ENCODE measurements around the gene FCMR. TPM values are rescaled to one million over a fixed set of nuclear protein-coding genes. Genes with fewer than 3 reads are reported as not detected.

FCMR gene
- total RNA-seq, 4 donors from 2014 or later: 1.1 to 54.1 (median 4.3) TPM

DNA sequence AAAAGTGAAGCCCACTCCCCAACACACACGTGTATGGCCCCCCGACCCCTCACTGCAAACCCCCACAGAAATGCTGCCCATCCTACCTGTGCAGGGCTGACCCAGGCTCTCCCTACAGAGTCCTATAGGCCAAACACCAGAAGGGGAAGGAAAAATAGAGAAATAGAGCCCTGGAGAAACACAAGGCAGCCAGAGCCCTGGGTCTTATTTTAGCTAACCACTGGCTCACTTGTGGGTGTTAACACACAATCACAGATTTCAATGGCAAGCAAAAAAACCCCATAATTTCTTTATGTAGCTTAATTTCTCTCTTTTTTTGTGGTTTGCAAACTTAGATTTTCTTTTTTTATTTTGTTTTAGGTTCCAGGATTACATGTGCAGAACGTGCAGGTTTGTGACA lies 25.5 kb upstream of the FCMR start:
- TF ChIP-seq, protein P1, sequence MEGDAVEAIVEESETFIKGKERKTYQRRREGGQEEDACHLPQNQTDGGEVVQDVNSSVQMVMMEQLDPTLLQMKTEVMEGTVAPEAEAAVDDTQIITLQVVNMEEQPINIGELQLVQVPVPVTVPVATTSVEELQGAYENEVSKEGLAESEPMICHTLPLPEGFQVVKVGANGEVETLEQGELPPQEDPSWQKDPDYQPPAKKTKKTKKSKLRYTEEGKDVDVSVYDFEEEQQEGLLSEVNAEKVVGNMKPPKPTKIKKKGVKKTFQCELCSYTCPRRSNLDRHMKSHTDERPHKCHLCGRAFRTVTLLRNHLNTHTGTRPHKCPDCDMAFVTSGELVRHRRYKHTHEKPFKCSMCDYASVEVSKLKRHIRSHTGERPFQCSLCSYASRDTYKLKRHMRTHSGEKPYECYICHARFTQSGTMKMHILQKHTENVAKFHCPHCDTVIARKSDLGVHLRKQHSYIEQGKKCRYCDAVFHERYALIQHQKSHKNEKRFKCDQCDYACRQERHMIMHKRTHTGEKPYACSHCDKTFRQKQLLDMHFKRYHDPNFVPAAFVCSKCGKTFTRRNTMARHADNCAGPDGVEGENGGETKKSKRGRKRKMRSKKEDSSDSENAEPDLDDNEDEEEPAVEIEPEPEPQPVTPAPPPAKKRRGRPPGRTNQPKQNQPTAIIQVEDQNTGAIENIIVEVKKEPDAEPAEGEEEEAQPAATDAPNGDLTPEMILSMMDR (IDR thresholded peaks at IDR 0.05; ENCODE audit: low read depth): no peak

DNA sequence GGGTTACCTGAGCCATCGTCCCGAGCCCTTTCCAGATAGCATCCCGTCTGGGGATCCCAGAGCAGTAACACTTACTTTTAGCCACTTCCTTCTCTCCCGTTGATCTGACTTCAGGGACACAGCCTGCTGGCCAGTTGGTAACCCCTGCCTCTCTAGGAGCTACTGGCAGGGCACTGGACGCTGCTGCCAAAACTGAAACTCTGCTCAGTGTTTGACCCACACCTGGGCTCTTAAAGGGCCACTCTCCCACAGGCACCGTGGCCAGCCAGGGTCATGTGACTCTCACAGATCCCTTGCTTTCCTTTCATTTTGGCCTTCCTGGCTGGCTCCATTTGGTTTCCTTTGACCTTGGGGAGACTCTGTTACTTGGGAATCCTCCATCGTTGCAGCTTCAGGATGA lies 24.5 kb upstream of the FCMR start, which contains the start of gene PIGR:
TSS of gene PIGR (minus strand) at position 206 of the 400 bp plus-strand sequence. CDS start 5,935 bp downstream, outside the sequence.
- TF ChIP-seq, protein P1 (IDR thresholded peaks at IDR 0.05; ENCODE audit: low read depth): no peak

DNA sequence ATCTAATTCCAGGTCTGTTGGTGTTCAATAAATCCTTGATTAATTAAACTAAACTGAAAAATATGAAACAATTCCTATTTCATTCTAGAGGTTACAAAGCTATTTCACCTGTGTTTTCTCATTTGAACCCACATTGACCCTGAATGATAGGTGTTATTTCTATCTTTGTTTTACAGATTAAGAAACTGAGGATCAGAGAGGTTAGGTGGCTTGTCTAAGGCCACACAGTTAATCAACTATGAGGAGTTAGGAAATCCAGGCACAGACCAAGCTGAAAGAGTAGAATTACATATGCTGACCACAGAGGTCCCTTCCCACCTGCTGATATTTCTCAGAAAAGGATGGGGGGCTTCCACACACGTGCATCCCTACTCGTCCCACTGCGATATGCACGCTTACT lies 24.0 kb upstream of the FCMR start:
- TF ChIP-seq, protein P1 (IDR thresholded peaks at IDR 0.05; ENCODE audit: low read depth): no peak

DNA sequence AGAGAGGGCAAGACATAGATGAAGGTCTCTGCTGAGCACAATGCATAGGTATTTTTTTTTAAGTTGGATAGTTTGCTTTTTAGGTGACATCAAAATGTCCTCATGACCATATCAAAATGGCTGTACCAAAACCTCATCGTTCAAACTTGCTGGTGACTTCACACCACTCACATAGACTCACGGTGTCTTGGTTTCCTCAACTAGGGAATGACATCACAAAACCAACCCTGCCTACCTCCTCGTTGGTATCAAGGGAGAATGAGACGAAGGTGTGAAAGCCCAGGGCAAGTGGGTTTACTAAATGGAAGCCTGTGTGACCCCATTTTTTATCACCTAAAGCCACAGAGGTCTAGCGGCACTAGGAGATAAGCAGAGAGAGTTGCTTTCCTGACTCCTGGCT lies 23.0 kb upstream of the FCMR start:
- TF ChIP-seq, protein P1 (IDR thresholded peaks at IDR 0.05; ENCODE audit: low read depth): no peak

DNA sequence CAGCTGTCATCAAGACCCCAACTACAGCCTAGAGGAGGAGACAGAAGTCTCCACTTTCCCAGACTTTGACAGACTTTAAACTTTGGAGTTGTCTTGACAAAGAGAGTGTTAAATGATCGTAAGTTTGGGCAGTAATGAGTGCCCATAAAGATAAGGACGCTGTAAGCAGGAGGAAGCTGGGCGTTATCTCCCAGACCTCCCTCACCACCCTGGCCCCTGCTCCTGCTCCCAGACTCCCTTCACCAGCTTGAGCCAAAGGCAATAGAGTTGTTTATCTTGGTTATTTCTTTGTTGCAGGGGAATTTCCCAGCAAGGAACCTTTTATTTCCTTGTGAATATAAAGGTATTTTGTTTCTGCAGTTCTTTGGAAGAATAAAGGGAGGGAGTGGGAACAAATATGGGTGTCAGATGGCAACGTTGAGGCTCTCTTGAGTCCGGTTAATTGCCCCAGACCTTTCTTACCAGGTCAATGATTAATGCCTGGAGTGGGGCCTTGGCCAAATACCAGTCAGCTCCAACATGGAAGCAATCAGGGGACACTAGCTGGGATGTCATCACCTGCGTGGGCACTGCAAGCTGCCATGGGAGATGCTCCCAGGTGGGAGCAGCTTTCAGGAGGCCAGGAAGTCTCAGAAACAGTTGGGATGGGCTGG lies 20.2 kb upstream of the FCMR start:
- TF ChIP-seq, protein P1 (IDR thresholded peaks at IDR 0.05; ENCODE audit: low read depth): no peak

DNA sequence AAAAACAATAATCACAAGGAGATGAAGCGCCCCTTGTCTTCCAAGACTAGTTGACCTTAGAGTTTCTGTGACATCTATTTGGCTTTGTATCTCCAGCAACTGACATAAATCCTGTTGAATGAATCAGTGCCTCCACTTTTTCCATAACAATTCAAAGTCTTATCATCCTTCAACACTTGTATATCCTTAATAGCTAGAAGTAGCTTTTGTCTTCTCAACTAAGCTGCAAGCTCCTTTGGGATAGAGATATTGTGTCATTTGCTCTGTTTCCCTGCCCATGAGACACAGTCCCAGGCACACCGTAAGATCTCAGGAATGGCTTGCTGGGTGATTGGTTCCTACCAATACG lies 18.8 kb upstream of the FCMR start:
- TF ChIP-seq, protein P1 (IDR thresholded peaks at IDR 0.05; ENCODE audit: low read depth): no peak

DNA sequence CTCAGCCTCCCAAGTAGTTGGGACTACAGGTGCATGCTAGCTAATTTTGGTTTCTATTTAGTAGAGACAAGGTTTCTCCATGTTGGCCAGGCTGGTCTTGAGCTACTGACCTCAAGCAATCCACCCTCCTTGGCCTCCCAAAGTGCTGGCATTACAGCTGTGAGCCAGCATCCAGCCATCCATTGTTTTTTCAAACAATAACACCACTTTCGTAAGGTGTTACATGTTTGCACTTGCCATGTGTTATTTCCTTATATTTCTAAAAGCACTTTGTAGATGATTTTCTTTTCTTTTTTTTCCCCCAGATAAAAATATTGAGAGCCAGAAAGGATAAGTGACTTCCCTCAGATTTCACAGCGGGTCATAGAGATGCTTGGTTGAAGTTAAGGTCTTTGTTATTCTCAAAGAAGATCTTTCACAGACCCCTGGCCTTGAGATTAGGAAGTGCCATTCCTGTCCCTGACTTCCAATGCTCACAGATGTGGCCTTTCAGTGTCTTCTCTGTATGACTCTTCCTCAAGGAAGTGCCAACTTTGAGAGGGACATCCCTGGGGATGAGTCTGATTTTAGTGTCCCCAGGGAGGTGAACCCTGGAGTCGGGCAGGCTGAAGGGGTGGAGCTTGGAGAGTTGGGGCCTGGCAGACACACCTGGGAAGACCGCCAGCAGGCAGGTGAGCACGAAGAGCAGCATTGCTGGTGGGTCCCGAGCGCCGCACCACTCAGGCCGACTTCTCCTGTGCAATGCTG lies 18.3 kb upstream of the FCMR start:
- TF ChIP-seq, protein P1 (IDR thresholded peaks at IDR 0.05; ENCODE audit: low read depth): no peak

Measured in subcutaneous adipose tissue (tissue), 4 donors.